ENCODE results near the gene CFC1.
"Not testable (repeated sequence)": the region's sequence is repeated elsewhere in the genome, so short reads cannot be mapped to it uniquely, and the experiment has no call there.

Gene CFC1

DNA sequence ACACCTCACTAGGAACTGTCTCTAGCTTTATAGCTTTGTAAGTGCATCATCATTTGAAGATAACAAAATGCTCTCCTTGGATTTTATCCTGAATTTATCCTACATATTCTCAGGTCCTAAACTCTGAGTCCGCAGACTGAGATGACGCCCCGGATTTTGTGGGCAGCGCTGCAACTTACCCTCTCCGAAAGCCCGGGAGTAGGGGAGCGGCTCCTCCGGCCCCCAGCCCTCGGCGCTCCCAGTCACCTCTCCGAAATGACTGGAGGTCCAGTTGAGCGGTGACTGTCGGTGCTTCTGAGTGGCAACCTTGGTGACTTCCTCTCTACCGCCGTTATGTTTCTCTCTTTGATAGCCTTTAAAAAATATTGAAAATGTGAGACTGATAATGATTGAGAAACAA is 912 bp downstream of the CFC1 start:
- not testable (repeated sequence) for H3K27me3 ChIP-seq (ENCODE audit: control insufficient read depth in 1 of 2, insufficient read depth in 2 of 2, low read length in 2 of 2); H3K9ac ChIP-seq (ENCODE audit: low read length in 2 of 2); H3K27ac ChIP-seq (ENCODE audit: low read length); H3K9me3 ChIP-seq (ENCODE audit: control insufficient read depth in 2 of 2, low read length in 2 of 2); H3K4me3 ChIP-seq (ENCODE audit: low read length in 2 of 2); H3K36me3 ChIP-seq (ENCODE audit: control insufficient read depth in 2 of 2, insufficient read depth in 2 of 2, low read length in 2 of 2); H3K4me1 ChIP-seq (ENCODE audit: control insufficient read depth, insufficient read depth, low read length)

DNA sequence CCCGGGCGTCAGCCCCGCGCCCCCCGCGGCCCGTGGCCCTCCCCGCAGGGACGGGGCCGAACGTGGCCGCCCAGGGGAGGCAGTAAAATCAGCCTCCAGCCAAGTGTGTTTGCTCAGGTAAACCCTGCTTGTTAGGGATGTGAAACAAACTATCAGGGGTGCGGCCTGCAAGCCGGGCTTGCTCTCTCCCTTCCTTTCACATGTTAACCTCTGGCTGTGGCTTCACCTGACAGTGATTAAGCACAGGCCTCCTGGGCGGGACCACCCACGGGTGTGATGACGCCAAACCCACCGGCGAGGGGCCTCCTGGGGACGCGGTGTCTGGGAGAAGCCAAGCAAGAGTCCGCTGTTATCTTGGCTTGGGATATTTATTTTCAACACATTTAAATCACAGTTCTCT is 1.4 kb downstream of the CFC1 start:
- not testable (repeated sequence) for H3K4me1 ChIP-seq (ENCODE audit: control insufficient read depth, insufficient read depth, low read length); H3K27me3 ChIP-seq (ENCODE audit: control insufficient read depth in 1 of 2, insufficient read depth in 2 of 2, low read length in 2 of 2); H3K36me3 ChIP-seq (ENCODE audit: control insufficient read depth in 2 of 2, insufficient read depth in 2 of 2, low read length in 2 of 2); H3K9me3 ChIP-seq (ENCODE audit: control insufficient read depth in 2 of 2, low read length in 2 of 2); H3K4me3 ChIP-seq (ENCODE audit: low read length in 2 of 2); H3K27ac ChIP-seq (ENCODE audit: low read length); H3K9ac ChIP-seq (ENCODE audit: low read length in 2 of 2)

DNA sequence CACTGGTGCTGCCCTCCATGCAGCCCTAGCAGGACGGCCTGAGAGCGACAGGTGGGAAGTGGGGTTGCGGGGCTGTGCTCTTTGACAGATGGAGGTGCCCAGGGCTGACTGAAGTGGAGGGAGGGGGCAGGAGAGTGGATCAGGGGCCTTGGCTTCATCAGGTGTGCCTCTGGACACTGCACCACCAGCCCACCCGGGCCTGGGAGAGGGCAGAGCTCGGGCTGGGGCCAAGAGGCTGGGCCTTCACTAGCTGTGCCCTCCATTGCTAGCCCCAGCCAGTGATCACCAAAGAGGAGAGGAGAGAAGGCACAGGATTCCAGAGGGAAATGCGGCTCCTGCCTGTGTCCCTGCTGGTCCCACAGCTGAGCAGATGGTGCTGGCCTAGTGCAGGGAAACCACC is 2.6 kb downstream of the CFC1 start:
- H3K36me3 ChIP-seq (ENCODE audit: control insufficient read depth in 2 of 2, insufficient read depth in 2 of 2, low read length in 2 of 2); H3K9ac ChIP-seq (ENCODE audit: low read length in 2 of 2); H3K4me3 ChIP-seq (ENCODE audit: low read length in 2 of 2); H3K9me3 ChIP-seq (ENCODE audit: control insufficient read depth in 2 of 2, low read length in 2 of 2); H3K27me3 ChIP-seq (ENCODE audit: control insufficient read depth in 1 of 2, insufficient read depth in 2 of 2, low read length in 2 of 2); H3K27ac ChIP-seq (ENCODE audit: low read length); H3K4me1 ChIP-seq (ENCODE audit: control insufficient read depth, insufficient read depth, low read length): not testable (repeated sequence)

DNA sequence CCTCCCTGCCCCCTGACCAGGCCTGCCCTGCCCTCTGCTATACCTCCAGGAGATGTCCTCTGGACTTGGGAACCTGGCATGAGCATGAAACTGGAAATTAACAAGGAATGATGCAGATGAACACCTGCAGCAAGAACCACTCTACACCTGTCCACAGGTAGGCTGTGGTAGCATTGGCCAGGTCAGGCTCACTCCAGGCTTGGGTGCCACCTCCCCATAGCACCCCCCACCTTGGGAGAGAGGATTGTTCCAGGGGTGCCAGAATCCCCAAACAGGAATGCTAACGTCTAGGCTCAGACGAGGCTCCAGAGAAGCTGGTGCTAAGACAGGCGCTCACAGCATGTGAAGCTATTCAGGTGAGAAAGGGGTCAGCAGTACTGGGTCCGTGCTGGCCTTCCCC is 5.4 kb downstream of the CFC1 start:
- H3K4me1 ChIP-seq (ENCODE audit: control insufficient read depth, insufficient read depth, low read length); H3K36me3 ChIP-seq (ENCODE audit: control insufficient read depth in 2 of 2, insufficient read depth in 2 of 2, low read length in 2 of 2); H3K27ac ChIP-seq (ENCODE audit: low read length); H3K27me3 ChIP-seq (ENCODE audit: control insufficient read depth in 1 of 2, insufficient read depth in 2 of 2, low read length in 2 of 2); H3K4me3 ChIP-seq (ENCODE audit: low read length in 2 of 2); H3K9ac ChIP-seq (ENCODE audit: low read length in 2 of 2); H3K9me3 ChIP-seq (ENCODE audit: control insufficient read depth in 2 of 2, low read length in 2 of 2): not testable (repeated sequence)

DNA sequence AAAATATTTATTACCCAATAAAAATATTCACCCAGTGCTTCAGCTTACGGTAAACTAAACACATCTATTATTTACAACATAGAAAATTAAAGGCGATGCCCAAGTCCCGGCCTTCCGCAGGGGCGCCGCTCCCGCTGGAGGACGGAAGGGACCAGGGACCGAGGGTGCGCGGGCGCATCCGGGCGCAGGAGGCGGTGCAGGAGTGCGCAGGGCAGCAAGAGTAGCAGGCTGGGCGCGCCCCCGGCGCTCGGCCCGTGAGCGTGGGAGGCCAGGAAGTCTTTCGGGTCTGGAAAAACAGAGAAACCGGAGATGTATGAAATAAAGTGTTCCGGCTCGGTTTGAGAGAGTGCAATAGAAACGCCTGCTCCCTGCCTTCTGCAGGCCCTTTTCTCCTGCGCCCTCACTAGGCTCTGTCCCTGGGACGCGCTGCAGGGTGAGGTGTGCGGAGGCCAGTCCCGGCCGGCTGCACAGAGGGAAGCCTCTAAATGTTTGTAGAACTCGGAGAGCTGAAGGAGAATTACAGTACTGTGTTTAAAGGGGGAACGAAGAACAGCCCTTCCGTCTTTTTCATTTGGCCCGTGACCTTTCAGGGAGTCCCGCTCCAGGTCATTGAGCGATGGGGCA is 6.5 kb downstream of the CFC1 start:
- not testable (repeated sequence) for H3K4me1 ChIP-seq (ENCODE audit: control insufficient read depth, insufficient read depth, low read length); H3K27me3 ChIP-seq (ENCODE audit: control insufficient read depth in 1 of 2, insufficient read depth in 2 of 2, low read length in 2 of 2); H3K36me3 ChIP-seq (ENCODE audit: control insufficient read depth in 2 of 2, insufficient read depth in 2 of 2, low read length in 2 of 2); H3K9me3 ChIP-seq (ENCODE audit: control insufficient read depth in 2 of 2, low read length in 2 of 2); H3K27ac ChIP-seq (ENCODE audit: low read length); H3K4me3 ChIP-seq (ENCODE audit: low read length in 2 of 2); H3K9ac ChIP-seq (ENCODE audit: low read length in 2 of 2)

DNA sequence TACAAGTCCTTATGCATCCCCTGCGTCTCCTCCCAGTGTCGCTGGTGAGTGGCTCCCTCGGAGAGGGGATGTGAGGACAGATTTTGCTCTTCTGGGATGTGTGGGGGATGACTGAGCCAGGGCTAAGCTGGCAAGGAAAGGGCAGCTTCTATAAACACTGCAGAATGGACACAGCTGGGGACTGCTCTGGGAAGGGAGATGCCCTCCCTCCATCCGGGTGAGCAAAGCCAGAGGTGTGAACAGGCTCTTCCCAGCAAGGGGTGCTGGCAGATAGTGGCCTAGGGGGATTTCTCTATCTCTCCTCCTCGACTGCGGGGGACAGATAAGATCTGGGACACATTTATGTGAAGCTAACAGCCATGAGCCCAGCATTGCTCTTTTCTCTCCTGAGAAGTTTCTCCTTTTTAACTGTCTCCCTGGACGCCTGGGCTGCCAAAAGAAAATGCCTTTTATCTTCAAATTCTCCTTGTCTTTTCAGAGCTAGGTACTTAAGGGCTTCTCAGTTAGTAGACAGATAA is 8.5 kb downstream of the CFC1 start:
- not testable (repeated sequence) for H3K4me3 ChIP-seq (ENCODE audit: low read length in 2 of 2); H3K9me3 ChIP-seq (ENCODE audit: control insufficient read depth in 2 of 2, low read length in 2 of 2); H3K4me1 ChIP-seq (ENCODE audit: control insufficient read depth, insufficient read depth, low read length); H3K9ac ChIP-seq (ENCODE audit: low read length in 2 of 2); H3K27ac ChIP-seq (ENCODE audit: low read length); H3K36me3 ChIP-seq (ENCODE audit: control insufficient read depth in 2 of 2, insufficient read depth in 2 of 2, low read length in 2 of 2); H3K27me3 ChIP-seq (ENCODE audit: control insufficient read depth in 1 of 2, insufficient read depth in 2 of 2, low read length in 2 of 2)

DNA sequence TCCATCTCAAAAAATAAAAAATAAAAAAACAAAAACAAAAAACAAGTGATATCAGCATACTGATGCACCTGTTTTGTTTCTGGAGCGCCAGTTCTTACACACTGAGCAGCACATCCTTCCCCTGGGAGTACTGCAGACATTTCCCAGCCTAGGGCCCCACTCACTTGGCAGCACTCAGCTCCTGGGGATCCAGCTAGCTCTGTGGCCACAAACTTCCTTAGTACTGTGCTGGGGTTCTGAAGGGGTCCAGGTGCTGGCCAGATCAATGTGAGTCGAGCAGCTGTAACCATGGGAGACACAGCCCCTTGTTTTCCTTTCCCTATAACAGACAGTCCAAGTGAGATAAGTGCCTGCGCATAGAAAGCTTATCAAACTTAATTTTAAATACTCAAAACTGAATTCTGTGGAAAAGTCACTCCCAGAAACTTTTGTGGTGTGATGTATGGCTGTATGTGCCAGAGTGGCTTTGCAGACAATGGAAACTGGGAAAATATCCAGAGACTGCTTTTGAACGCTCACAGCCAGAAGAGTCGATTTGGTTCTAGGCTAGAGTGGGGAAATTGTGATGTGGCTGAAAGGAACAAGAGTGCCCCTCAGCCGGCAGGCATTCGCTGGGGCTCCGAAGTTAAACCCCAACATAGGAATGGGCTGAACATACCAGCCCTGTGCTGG is 9.1 kb downstream of the CFC1 start:
- H3K4me1 ChIP-seq (ENCODE audit: control insufficient read depth, insufficient read depth, low read length); H3K9ac ChIP-seq (ENCODE audit: low read length in 2 of 2); H3K36me3 ChIP-seq (ENCODE audit: control insufficient read depth in 2 of 2, insufficient read depth in 2 of 2, low read length in 2 of 2); H3K27ac ChIP-seq (ENCODE audit: low read length); H3K9me3 ChIP-seq (ENCODE audit: control insufficient read depth in 2 of 2, low read length in 2 of 2); H3K27me3 ChIP-seq (ENCODE audit: control insufficient read depth in 1 of 2, insufficient read depth in 2 of 2, low read length in 2 of 2); H3K4me3 ChIP-seq (ENCODE audit: low read length in 2 of 2): not testable (repeated sequence)

DNA sequence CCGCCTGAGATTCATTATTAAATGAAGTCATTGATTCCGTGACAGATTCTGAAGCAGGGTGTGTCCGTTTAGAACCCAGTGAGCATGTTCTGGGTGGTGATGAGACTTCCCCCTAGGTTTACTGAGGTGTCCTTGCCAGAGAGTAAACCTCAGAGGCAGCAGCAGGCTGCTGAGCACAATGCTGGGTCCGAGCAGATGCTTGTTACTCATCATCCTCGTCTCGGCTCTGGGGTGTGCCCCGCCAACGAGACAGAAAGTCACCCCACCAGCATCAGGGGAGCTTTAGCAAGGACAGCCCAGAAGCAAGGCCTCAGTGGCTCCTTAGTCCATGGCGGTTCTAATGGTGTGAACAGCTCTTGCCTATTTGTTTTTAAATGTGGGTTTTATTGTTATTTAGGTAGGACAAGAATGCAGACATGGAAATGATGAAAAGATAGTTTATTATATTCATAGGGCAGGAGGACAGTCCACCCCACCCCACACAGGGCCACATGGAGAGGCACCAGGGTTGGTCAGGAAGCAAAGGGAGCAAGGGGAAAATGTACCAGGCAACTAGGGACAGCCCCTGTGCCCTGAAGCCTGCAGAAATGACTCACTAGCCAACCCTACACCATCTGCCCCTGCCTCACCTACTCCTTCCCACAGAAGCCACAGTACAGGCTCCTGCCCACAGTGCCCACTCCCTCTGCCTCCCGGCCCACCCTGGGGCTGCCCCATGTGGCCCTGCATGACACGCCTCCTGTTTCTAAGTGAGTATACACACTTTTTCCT is 10.5 kb downstream of the CFC1 start:
- H3K27me3 ChIP-seq (ENCODE audit: control insufficient read depth in 1 of 2, insufficient read depth in 2 of 2, low read length in 2 of 2); H3K9ac ChIP-seq (ENCODE audit: low read length in 2 of 2); H3K36me3 ChIP-seq (ENCODE audit: control insufficient read depth in 2 of 2, insufficient read depth in 2 of 2, low read length in 2 of 2); H3K9me3 ChIP-seq (ENCODE audit: control insufficient read depth in 2 of 2, low read length in 2 of 2); H3K4me3 ChIP-seq (ENCODE audit: low read length in 2 of 2); H3K4me1 ChIP-seq (ENCODE audit: control insufficient read depth, insufficient read depth, low read length); H3K27ac ChIP-seq (ENCODE audit: low read length): not testable (repeated sequence)

DNA sequence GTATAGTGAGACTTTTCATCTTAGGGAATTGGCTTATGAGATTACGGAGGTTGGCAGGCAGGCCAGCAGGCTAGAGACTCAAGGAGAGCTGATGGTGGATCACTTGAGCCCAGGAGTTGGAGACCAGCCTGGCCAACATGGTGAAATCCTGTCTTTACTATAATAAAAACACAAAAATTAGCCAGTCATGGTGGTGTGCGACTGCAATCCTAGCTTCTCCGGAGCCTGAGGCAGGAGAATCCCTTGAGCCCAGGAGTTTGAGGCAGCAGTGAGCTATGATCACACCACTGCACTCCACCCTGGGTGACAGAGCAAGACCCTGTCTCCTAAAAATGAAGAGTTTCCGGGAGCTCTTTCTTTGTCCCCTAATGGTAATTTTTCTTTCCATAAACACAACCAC is 14.6 kb downstream of the CFC1 start:
- not testable (repeated sequence) for H3K9ac ChIP-seq (ENCODE audit: low read length in 2 of 2); H3K4me1 ChIP-seq (ENCODE audit: control insufficient read depth, insufficient read depth, low read length)

DNA sequence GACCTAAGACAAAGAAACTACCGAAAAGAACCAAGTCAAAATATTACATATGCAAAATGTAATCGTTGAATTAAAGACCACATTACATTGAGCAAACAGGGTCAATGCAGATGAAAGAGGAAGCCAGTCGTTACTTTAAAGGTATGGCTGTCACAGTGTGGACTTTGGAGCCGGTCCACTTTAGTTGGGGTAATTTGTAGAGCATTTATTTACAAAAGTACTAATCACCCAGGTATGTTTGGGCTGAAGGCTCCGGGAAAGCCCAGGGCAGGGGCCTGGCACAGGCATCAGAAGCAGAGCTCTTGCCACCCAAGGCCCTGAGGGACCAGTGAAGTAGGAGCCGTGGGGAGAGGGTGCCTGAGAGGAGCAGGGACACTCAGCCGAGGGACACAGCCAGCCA is 15.8 kb downstream of the CFC1 start:
- not testable (repeated sequence) for H3K27ac ChIP-seq (ENCODE audit: low read length); H3K4me3 ChIP-seq (ENCODE audit: low read length in 2 of 2); H3K27me3 ChIP-seq (ENCODE audit: control insufficient read depth in 1 of 2, insufficient read depth in 2 of 2, low read length in 2 of 2); H3K9me3 ChIP-seq (ENCODE audit: control insufficient read depth in 2 of 2, low read length in 2 of 2); H3K9ac ChIP-seq (ENCODE audit: low read length in 2 of 2); H3K36me3 ChIP-seq (ENCODE audit: control insufficient read depth in 2 of 2, insufficient read depth in 2 of 2, low read length in 2 of 2); H3K4me1 ChIP-seq (ENCODE audit: control insufficient read depth, insufficient read depth, low read length)

More for the DNA sequence above, 14.6 kb downstream of the CFC1 start:
- H3K36me3 ChIP-seq (ENCODE audit: control insufficient read depth in 2 of 2, insufficient read depth in 2 of 2, low read length in 2 of 2); H3K27me3 ChIP-seq (ENCODE audit: control insufficient read depth in 1 of 2, insufficient read depth in 2 of 2, low read length in 2 of 2); H3K27ac ChIP-seq (ENCODE audit: low read length); H3K4me3 ChIP-seq (ENCODE audit: low read length in 2 of 2); H3K9me3 ChIP-seq (ENCODE audit: control insufficient read depth in 2 of 2, low read length in 2 of 2): not testable (repeated sequence)

DNA sequence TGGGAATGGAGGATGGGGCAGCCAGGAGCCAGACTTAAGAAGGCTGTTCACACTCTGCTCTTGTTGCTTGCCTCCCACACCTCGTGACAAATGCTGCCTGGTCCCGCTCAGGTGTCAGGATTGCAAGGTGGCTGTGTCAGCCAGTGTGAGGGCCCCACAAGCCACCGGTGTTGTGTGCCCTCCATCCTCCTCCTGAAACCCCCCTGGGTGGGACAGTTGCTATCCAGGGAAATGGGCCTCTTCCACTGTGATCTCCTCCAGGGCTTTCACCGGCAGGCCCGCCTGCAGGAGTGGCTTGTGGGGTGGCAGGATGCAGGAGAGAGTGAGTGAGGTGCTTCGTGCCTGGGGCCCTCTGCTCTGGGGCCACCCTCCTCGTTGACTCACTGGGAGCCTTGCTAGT is 16.4 kb downstream of the CFC1 start:
- not testable (repeated sequence) for H3K27ac ChIP-seq (ENCODE audit: low read length); H3K27me3 ChIP-seq (ENCODE audit: control insufficient read depth in 1 of 2, insufficient read depth in 2 of 2, low read length in 2 of 2); H3K4me1 ChIP-seq (ENCODE audit: control insufficient read depth, insufficient read depth, low read length); H3K36me3 ChIP-seq (ENCODE audit: control insufficient read depth in 2 of 2, insufficient read depth in 2 of 2, low read length in 2 of 2); H3K9ac ChIP-seq (ENCODE audit: low read length in 2 of 2); H3K4me3 ChIP-seq (ENCODE audit: low read length in 2 of 2); H3K9me3 ChIP-seq (ENCODE audit: control insufficient read depth in 2 of 2, low read length in 2 of 2)

Measured in stomach smooth muscle (tissue), 2 donors.